ENCODE results near the gene GABBR1.

DNA sequence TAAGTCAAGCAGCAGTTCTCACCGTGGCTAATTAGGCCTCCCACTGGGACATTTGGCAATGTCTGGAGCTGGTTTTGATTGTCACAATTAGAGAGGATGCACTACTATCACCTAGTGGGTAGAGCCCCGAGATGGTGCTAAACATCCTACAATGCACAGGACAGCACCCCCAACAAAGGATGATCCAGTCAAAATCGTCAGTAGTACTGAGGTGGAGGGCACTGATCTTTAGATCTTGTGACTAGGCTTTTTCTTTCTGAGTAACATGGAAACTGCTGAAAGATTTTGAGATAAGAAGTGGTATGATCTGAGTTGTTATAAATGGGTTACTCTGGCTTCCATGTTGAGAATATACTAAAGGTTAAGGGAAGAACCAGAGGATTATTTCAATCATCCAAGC is 85.4 kb downstream of the GABBR1 start:
- TF ChIP-seq YY1 (IDR thresholded peaks at IDR 0.05; ENCODE audit: low read depth) = no peak
- no peak for TF ChIP-seq TEAD4 (IDR thresholded peaks at IDR 0.05)
- TF ChIP-seq CREB1 (IDR thresholded peaks at IDR 0.05; ENCODE audit: low read depth) = no peak
- TF ChIP-seq REST (IDR thresholded peaks at IDR 0.05; ENCODE audit: low read depth) = no peak
- TF ChIP-seq, protein P1, sequence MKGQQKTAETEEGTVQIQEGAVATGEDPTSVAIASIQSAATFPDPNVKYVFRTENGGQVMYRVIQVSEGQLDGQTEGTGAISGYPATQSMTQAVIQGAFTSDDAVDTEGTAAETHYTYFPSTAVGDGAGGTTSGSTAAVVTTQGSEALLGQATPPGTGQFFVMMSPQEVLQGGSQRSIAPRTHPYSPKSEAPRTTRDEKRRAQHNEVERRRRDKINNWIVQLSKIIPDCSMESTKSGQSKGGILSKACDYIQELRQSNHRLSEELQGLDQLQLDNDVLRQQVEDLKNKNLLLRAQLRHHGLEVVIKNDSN (IDR thresholded peaks at IDR 0.05) = no peak
- TF ChIP-seq RAD21 (IDR thresholded peaks at IDR 0.05; ENCODE audit: low read depth) = no peak
- TF ChIP-seq NFIC (IDR thresholded peaks at IDR 0.05) = no peak
- TF ChIP-seq, protein P2, sequence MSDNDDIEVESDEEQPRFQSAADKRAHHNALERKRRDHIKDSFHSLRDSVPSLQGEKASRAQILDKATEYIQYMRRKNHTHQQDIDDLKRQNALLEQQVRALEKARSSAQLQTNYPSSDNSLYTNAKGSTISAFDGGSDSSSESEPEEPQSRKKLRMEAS (IDR thresholded peaks at IDR 0.05) = no peak
- no peak for TF ChIP-seq FOXM1 (IDR thresholded peaks at IDR 0.05; ENCODE audit: borderline replicate concordance, low read depth)
